ENCODE results near the gene TUBA8.

DNA sequence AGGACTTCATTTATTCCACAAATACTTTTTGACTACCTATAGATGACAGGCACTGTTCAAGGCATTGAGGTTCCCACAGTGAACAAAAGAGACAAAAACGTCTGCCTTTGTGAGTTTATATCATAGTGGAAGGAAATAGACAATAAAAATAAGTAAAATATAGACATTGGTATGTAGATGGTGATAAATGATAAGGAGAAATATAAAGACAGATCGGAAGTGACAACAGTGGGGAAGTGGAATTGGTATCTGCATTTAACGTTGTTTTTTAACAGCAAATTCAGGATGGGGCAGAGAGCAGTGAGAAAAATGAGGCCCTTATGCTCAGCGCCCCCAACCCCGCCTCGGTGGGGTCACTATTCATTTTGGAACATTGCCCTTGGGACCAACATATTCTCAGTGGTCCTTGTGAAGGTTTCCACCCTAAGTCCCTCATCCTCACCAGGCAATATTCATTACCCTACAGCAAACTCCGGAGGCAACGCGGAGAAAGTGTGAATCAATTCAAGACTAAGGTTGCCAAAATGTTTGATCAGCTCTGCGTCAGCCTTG is 33.4 kb upstream of the TUBA8 start:
- TF ChIP-seq, protein P1, sequence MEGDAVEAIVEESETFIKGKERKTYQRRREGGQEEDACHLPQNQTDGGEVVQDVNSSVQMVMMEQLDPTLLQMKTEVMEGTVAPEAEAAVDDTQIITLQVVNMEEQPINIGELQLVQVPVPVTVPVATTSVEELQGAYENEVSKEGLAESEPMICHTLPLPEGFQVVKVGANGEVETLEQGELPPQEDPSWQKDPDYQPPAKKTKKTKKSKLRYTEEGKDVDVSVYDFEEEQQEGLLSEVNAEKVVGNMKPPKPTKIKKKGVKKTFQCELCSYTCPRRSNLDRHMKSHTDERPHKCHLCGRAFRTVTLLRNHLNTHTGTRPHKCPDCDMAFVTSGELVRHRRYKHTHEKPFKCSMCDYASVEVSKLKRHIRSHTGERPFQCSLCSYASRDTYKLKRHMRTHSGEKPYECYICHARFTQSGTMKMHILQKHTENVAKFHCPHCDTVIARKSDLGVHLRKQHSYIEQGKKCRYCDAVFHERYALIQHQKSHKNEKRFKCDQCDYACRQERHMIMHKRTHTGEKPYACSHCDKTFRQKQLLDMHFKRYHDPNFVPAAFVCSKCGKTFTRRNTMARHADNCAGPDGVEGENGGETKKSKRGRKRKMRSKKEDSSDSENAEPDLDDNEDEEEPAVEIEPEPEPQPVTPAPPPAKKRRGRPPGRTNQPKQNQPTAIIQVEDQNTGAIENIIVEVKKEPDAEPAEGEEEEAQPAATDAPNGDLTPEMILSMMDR (conservative IDR thresholded peaks at IDR 0.05 in 1 of 2, IDR thresholded peaks at IDR 0.05 in 1 of 2; ENCODE audit: low read depth in 1 of 2, low read length in 2 of 2): no peak
- TF ChIP-seq EZH2 (IDR thresholded peaks at IDR 0.05; ENCODE audit: low read length, missing control alignments): no peak

Data from fibroblast of lung (primary cell).